MM.1S (cell line): ENCODE measurements around the gene CCIN.

Experiments
- DNase-seq: peaks from one replicate; pipeline ENCODE4 v3.0.0-alpha.2; 2015
- H2AFZ ChIP-seq: fragments of 300-600 bp; sonication (generic); 2 replicates; pipeline ENCODE4 v1.6.0; 2016; ENCODE audit warnings: antibody characterized with exemption, low read length
- H3F3A ChIP-seq: fragments of 300-600 bp; sonication (generic); 2 replicates; pipeline ENCODE4 v1.6.1; 2016; ENCODE audit warnings: mild to moderate bottlenecking, antibody characterized with exemption, low read length, moderate library complexity, mixed read lengths; ENCODE audit not compliant: insufficient read depth
- H3K27ac ChIP-seq: fragments of 300-600 bp; sonication (generic); 2 replicates; pipeline ENCODE4 v1.5.1; 2016; ENCODE audit warnings: mild to moderate bottlenecking, low read length
- H3K27me3 ChIP-seq: fragments of 300-600 bp; sonication (generic); replicated peaks from 2 replicates; pipeline ENCODE4 v1.6.0; 2016; ENCODE audit warnings: low read length; ENCODE audit not compliant: insufficient read depth
- H3K36me3 ChIP-seq: fragments of 300-600 bp; sonication (generic); replicated peaks from 2 replicates; pipeline ENCODE4 v1.6.1; 2016; ENCODE audit warnings: mild to moderate bottlenecking, low read length, mixed read lengths; ENCODE audit not compliant: insufficient read depth
- H3K4me1 ChIP-seq: fragments of 300-600 bp; sonication (generic); 2 replicates; pipeline ENCODE4 v1.6.1; 2016; ENCODE audit warnings: low read length, mixed read lengths
- H3K4me2 ChIP-seq: fragments of 300-600 bp; sonication (generic); 2 replicates; pipeline ENCODE4 v1.6.0; 2016; ENCODE audit warnings: low read depth, low read length
- H3K4me3 ChIP-seq: fragments of 300-600 bp; sonication (generic); 2 replicates; pipeline ENCODE4 v1.5.1; 2016; ENCODE audit warnings: low read length, mixed read lengths
- H3K79me2 ChIP-seq: fragments of 300-600 bp; sonication (generic); 2 replicates; pipeline ENCODE4 v1.6.1; 2016; ENCODE audit warnings: mixed run types, low read length, mixed read lengths
- H3K9ac ChIP-seq: fragments of 300-600 bp; sonication (generic); 2 replicates; pipeline ENCODE4 v1.6.1; 2016; ENCODE audit warnings: low read length, mixed read lengths
- H3K9me2 ChIP-seq: fragments of 300-600 bp; sonication (generic); replicated peaks from 2 replicates; pipeline ENCODE4 v1.6.1; 2016; ENCODE audit warnings: mild to moderate bottlenecking, low read length, mixed read lengths; ENCODE audit not compliant: insufficient read depth
- H3K9me3 ChIP-seq: fragments of 300-600 bp; sonication (generic); replicated peaks from 2 replicates; pipeline ENCODE4 v1.6.1; 2016; ENCODE audit warnings: mild to moderate bottlenecking, low read length, mixed read lengths; ENCODE audit not compliant: insufficient read depth
- H4K20me1 ChIP-seq: fragments of 300-600 bp; sonication (generic); 2 replicates; pipeline ENCODE4 v1.6.1; 2016; ENCODE audit warnings: mild to moderate bottlenecking, low read length, moderate library complexity, mixed read lengths; ENCODE audit not compliant: insufficient read depth
- EZH2 ChIP-seq: fragments of 300-600 bp; sonication (generic); optimal IDR thresholded peaks from 2 replicates; pipeline ENCODE3; 2017; ENCODE audit warnings: low read depth, mild to moderate bottlenecking, antibody characterized with exemption, low read length, mixed read lengths
- EZH2phosphoT487 ChIP-seq: fragments of 300-600 bp; sonication (generic); IDR thresholded peaks from 2 replicates; pipeline ENCODE4 v1.6.1; 2018; ENCODE audit warnings: antibody characterized with exemption, low read length
- TF ChIP-seq, protein P1 (sequence below): fragments of 300-600 bp; sonication (generic); IDR thresholded peaks from 2 replicates; pipeline ENCODE4 v1.5.1; 2016; ENCODE audit warnings: antibody characterized with exemption, low read length, mixed read lengths

CCIN gene

DNA sequence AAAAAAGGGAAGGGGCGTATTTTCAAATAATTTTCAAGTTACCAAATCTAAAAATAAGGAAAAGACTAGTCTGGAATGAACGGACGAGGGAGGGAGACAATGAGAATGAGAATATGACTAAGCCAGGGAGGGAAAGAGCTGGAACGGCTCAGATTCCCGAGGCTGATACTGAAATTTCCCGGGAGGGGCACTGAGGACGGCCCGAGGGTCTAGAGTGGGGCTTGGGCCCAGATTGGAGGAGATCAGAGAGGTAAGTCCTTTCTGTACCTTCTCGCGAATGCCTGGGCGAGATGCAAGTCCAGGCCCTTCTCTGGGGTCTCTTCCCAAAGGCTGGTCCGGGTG, 3.4 kb upstream of the CCIN start:
- Histone ChIP-seq H3K4me2 (peak overlapping the region; percentile 80; the same call in 1 of the 2 replicates), H3K9ac (no peak overlapping the region), H3K4me3 (no peak overlapping the region)

DNA sequence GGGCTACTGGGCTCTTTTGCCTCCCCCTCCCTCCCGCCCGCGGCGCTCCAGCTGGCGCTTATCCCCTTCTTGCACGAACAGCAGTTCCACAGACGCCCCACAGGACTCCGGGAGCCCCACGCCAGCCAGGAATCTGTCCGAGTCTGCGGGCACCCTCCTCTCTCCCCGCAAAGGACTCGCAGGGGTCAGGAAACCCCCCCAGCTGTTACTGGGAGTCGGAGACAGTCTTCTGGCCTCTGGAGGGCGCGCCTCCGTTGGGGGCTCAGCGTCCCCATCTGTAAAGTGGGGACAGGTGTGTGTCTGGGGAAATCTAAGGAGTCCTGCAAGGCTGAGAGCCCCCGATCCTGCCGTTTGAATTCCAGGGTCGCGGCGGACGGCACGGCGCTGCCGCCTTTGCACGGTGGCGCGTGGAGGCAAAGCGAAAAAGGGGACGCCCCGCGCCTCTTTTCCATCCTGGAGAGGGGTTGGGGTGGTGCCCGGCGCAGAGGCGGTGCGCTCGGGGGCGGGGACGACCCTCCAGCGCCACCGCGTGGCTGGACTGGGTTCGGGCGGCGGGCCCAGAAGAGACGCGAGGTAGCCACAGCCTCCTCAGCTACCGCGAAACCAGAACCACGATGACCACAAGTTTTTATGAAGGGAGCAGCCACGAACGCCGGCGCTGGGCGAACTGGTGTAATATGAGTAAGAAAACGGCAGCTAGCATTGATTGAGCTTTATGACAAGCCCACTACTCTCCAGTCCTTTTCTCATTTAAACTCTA, 2.8 kb upstream of the CCIN start:
- Histone ChIP-seq H3K36me3 (no peaks in the 10 kb centered on the region), H3F3A (0 out of 2 replicates have a peak, but pooled peaks cover 3% of the 10 kb centered on the region), H3K9ac (peak overlapping the region; percentile 17; the same call in 1 of the 2 replicates), H3K9me3 (no peaks in the 10 kb centered on the region), H3K27ac (no peak overlapping the region), H3K4me3 (peak overlapping the region; percentile 76), H3K4me1 (no peaks in the 10 kb centered on the region), H3K4me2 (peak overlapping the region; percentile 80), H3K9me2 (no peaks in the 10 kb centered on the region), H3K79me2 (no peaks in the 10 kb centered on the region), H4K20me1 (no peaks in the 10 kb centered on the region), H2AFZ (peak overlapping the region; percentile 94), H3K27me3 (no peaks in the 10 kb centered on the region)
- peak; percentile 86 for DNase-seq
- TF ChIP-seq EZH2 (no peak), EZH2phosphoT487 (no peak)
- TF ChIP-seq, protein P1, sequence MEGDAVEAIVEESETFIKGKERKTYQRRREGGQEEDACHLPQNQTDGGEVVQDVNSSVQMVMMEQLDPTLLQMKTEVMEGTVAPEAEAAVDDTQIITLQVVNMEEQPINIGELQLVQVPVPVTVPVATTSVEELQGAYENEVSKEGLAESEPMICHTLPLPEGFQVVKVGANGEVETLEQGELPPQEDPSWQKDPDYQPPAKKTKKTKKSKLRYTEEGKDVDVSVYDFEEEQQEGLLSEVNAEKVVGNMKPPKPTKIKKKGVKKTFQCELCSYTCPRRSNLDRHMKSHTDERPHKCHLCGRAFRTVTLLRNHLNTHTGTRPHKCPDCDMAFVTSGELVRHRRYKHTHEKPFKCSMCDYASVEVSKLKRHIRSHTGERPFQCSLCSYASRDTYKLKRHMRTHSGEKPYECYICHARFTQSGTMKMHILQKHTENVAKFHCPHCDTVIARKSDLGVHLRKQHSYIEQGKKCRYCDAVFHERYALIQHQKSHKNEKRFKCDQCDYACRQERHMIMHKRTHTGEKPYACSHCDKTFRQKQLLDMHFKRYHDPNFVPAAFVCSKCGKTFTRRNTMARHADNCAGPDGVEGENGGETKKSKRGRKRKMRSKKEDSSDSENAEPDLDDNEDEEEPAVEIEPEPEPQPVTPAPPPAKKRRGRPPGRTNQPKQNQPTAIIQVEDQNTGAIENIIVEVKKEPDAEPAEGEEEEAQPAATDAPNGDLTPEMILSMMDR, result peak; percentile 91

More for the DNA sequence above, 3.4 kb upstream of the CCIN start:
- Histone ChIP-seq H3K4me1 (no peaks in the 10 kb centered on the region), H3F3A (0 out of 2 replicates have a peak, but pooled peaks cover 3% of the 10 kb centered on the region), H3K27ac (no peak overlapping the region), H3K9me3 (no peaks in the 10 kb centered on the region), H3K36me3 (no peaks in the 10 kb centered on the region), H2AFZ (0 out of 2 replicates have a peak overlapping the region, but pooled peaks have one; percentile 94), H3K27me3 (no peaks in the 10 kb centered on the region), H3K79me2 (no peaks in the 10 kb centered on the region), H3K9me2 (no peaks in the 10 kb centered on the region), H4K20me1 (no peaks in the 10 kb centered on the region)
- TF ChIP-seq EZH2phosphoT487 (no peak), EZH2 (no peak)
- TF ChIP-seq, protein P1, result no peak
- DNase-seq, result no peak

DNA sequence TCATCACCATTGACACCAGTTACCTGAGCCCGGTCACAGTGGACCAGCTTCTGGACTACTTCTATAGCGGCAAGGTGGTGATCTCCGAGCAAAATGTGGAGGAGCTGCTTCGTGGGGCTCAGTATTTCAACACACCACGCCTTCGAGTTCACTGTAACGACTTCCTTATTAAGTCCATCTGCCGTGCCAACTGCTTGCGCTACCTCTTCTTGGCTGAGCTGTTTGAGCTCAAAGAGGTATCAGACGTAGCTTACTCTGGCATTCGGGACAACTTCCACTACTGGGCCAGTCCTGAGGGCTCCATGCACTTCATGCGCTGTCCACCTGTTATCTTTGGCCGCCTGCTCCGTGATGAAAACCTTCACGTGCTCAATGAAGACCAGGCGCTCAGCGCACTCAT, 520 bp downstream of the CCIN start:
- H3K4me2 ChIP-seq, result no peak overlapping the region
- no peaks in the 10 kb centered on the region for H3K4me1 ChIP-seq
- no peak overlapping the region for H3K9ac ChIP-seq
- H3K79me2 ChIP-seq, result no peaks in the 10 kb centered on the region
- no peaks in the 10 kb centered on the region for H3K9me2 ChIP-seq
- H4K20me1 ChIP-seq, result no peaks in the 10 kb centered on the region
- no peak overlapping the region for H2AFZ ChIP-seq
- H3K4me3 ChIP-seq, result no peak overlapping the region
- H3K27ac ChIP-seq, result no peak overlapping the region
- no peaks in the 10 kb centered on the region for H3K9me3 ChIP-seq
- TF ChIP-seq, protein P1, result no peak
- no peak for TF ChIP-seq EZH2
- no peak for TF ChIP-seq EZH2phosphoT487
- no peaks in the 10 kb centered on the region for H3K27me3 ChIP-seq
- no peak for DNase-seq
- no peaks in the 10 kb centered on the region for H3K36me3 ChIP-seq
- 0 out of 2 replicates have a peak, but pooled peaks cover 3% of the 10 kb centered on the region for H3F3A ChIP-seq
